Cerebellar nuclear complex (tissue), 1 donor: Measurements from ENCODE around the gene EMP2.

Source experiments
- DNase-seq, 2 experiments: peaks; one replicate each; lab custom pipeline; 2025; lab: John Stamatoyannopoulos, UW

The EMP2 gene

GRCh38 chr16:10610499-10611184 is 30.2 kb upstream of the EMP2 start:
- no peak for DNase-seq

GRCh38 chr16:10609402-10609774 is 29.0 kb upstream of the EMP2 start:
- no peak for DNase-seq

- DNase-seq, result no peak
Measured at GRCh38 chr16:10608687-10609401, 28.4 kb upstream of the EMP2 start.

- DNase-seq, result no peak
Measured at GRCh38 chr16:10607157-10607556, 26.8 kb upstream of the EMP2 start.

GRCh38 chr16:10606607-10607006 is 26.2 kb upstream of the EMP2 start:
- no peak for DNase-seq

- no peak for DNase-seq
Measured at GRCh38 chr16:10605636-10606035, 25.2 kb upstream of the EMP2 start.

GRCh38 chr16:10601444-10602408 is 21.3 kb upstream of the EMP2 start:
- no peak for DNase-seq

GRCh38 chr16:10600782-10601443 is 20.5 kb upstream of the EMP2 start:
- no peak for DNase-seq

- DNase-seq, result no peak
Measured at GRCh38 chr16:10599626-10600025, 19.2 kb upstream of the EMP2 start.

- no peak for DNase-seq
Measured at GRCh38 chr16:10598157-10598556, 17.8 kb upstream of the EMP2 start.

- no peak for DNase-seq
Measured at GRCh38 chr16:10597187-10597601, 16.8 kb upstream of the EMP2 start.

GRCh38 chr16:10594312-10594950 is 14.0 kb upstream of the EMP2 start:
- no peak for DNase-seq

GRCh38 chr16:10592611-10593010 is 12.2 kb upstream of the EMP2 start:
- DNase-seq, result no peak

GRCh38 chr16:10590342-10590741 is 9.9 kb upstream of the EMP2 start:
- DNase-seq, result no peak

GRCh38 chr16:10589109-10589508 is 8.7 kb upstream of the EMP2 start:
- no peak for DNase-seq

- DNase-seq, result no peak
Measured at GRCh38 chr16:10587622-10588021, 7.2 kb upstream of the EMP2 start.

GRCh38 chr16:10584981-10585438 is 4.6 kb upstream of the EMP2 start:
- DNase-seq, result no peak

GRCh38 chr16:10583269-10583668 is 2.9 kb upstream of the EMP2 start:
- no peak for DNase-seq

GRCh38 chr16:10581507-10581906 is 1.1 kb upstream of the EMP2 start:
- DNase-seq, result no peak

- DNase-seq, result no peak
Measured at GRCh38 chr16:10580883-10581247, 467 bp upstream of the EMP2 start.

GRCh38 chr16:10579575-10579964 is 828 bp downstream of the EMP2 start:
- DNase-seq, result no peak
